Vagina (tissue), 2 donors: ENCODE data around the gene AMMECR1.

Source experiments
- POLR2A ChIP-seq, 2 donors: fragments of 450-650 bp; IDR thresholded peaks; one replicate each; pipeline ENCODE4 v1.6.1; 2017; ENCODE audit warnings: antibody characterized with exemption in 2 of 2, mild to moderate bottlenecking in 2 of 2, moderate library complexity in 2 of 2
- POLR2AphosphoS5 ChIP-seq, 2 donors: sonication (generic); formaldehyde crosslinking; IDR thresholded peaks; one replicate each; pipeline ENCODE4 v1.9.0; 2017; ENCODE audit warnings: antibody characterized with exemption in 2 of 2, mild to moderate bottlenecking in 2 of 2, low read depth in 1 of 2; ENCODE audit not compliant: insufficient read depth in 1 of 2
- TF ChIP-seq, protein P1 (sequence below), 3 experiments: fragments of 450-650 bp in 2 of 3; fragments of 200-600 bp in 1 of 3; sonication (generic) in 1 of 3; IDR thresholded peaks; one replicate each; pipeline ENCODE4 v1.5.1; 2017 to 2019; ENCODE audit warnings: antibody characterized with exemption in 3 of 3, mild to moderate bottlenecking in 2 of 3, moderate library complexity in 2 of 3

DNA sequence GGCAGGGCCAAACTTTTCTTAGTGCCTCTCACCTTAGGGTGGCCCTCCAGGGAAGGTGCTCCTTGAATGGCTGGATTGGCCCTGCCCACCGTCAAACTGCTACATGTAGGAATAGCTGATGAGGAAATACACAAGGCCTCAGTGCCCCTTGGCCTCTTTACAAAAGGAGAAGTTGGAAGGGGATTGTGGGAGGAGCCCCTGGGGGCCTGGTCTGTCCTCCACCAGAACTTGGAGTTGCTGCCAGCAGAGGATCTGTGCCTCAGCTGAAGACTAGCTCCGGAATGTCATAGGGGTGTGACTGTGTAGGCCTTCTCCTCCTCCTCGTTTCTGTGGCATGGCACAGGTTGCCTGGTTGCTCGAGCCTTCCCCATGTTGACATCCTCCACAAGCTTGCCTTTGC lies 142.7 kb downstream of the AMMECR1 start:
- TF ChIP-seq POLR2AphosphoS5 (IDR thresholded peaks at IDR 0.05; ENCODE audit: insufficient read depth in 1 of 2, low read depth in 1 of 2) (no peak), POLR2A (IDR thresholded peaks at IDR 0.05) (no peak)
- TF ChIP-seq, protein P1, sequence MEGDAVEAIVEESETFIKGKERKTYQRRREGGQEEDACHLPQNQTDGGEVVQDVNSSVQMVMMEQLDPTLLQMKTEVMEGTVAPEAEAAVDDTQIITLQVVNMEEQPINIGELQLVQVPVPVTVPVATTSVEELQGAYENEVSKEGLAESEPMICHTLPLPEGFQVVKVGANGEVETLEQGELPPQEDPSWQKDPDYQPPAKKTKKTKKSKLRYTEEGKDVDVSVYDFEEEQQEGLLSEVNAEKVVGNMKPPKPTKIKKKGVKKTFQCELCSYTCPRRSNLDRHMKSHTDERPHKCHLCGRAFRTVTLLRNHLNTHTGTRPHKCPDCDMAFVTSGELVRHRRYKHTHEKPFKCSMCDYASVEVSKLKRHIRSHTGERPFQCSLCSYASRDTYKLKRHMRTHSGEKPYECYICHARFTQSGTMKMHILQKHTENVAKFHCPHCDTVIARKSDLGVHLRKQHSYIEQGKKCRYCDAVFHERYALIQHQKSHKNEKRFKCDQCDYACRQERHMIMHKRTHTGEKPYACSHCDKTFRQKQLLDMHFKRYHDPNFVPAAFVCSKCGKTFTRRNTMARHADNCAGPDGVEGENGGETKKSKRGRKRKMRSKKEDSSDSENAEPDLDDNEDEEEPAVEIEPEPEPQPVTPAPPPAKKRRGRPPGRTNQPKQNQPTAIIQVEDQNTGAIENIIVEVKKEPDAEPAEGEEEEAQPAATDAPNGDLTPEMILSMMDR (IDR thresholded peaks at IDR 0.05), result no peak
